HK-2 (cell line): ENCODE data around the gene GPATCH8.

Source experiments
- DNase-seq: peaks from one replicate; pipeline ENCODE4 v3.0.0-alpha.2; 2018; ENCODE audit not compliant: unreplicated experiment

The GPATCH8 gene

GRCh38 chr17:44354582-44355561 lies 148.3 kb downstream of the GPATCH8 start:
- no peak for DNase-seq

GRCh38 chr17:44353672-44354331 lies 149.4 kb downstream of the GPATCH8 start:
- DNase-seq: no peak

GRCh38 chr17:44352828-44353671 lies 150.2 kb downstream of the GPATCH8 start:
- DNase-seq: no peak

GRCh38 chr17:44351961-44352827 lies 151.0 kb downstream of the GPATCH8 start:
- no peak for DNase-seq

GRCh38 chr17:44351464-44351863 lies 151.7 kb downstream of the GPATCH8 start:
- no peak for DNase-seq

DNA sequence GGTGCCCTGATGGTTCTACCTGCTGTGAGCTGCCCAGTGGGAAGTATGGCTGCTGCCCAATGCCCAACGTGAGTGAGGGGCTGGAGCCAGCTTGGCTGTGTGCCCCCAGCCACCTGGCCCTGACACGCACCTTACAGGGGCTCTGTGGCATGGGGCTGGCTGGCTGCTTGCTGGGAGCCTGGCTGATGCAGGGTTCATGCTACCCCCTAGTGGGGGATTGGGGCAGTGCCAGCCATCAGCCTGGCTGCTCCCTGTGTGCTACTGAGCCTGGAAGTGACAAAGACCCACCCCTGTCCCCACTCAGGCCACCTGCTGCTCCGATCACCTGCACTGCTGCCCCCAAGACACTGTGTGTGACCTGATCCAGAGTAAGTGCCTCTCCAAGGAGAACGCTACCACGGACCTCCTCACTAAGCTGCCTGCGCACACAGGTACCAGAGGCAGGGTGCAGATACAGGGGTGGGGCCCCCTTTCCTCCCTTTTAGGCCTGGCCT lies 152.4 kb downstream of the GPATCH8 start:
- DNase-seq: peak; percentile 68

DNA sequence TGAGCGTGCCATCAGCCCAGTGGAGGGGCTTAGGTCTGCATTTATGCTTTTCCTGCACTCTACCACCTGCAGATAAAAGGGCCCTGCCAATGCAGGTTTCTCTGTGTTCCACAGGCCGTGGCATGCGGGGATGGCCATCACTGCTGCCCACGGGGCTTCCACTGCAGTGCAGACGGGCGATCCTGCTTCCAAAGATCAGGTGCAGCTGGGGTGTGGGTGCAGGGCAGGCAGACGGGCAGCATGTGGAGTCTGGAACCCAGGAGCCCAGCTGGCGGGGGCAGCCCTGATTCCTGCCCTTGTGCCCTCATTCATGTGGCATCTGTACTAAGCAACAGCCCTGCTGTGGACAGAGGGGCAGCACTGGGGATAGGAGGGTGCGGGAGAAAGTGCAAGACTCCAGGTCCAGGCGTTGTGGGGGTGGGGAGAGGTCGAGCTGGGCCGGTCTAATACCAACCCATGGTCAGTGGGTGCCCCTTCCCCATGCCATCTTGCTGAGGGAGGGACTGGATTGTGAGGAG lies 153.6 kb downstream of the GPATCH8 start:
- no peak for DNase-seq

DNA sequence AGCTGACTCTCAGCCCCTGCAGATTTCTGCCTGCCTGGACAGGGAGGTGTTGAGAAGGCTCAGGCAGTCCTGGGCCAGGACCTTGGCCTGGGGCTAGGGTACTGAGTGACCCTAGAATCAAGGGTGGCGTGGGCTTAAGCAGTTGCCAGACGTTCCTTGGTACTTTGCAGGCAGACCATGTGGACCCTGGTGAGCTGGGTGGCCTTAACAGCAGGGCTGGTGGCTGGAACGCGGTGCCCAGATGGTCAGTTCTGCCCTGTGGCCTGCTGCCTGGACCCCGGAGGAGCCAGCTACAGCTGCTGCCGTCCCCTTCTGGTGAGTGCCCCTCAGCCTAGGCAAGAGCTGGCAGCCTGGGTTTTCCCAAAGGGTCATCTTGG lies 154.2 kb downstream of the GPATCH8 start:
- no peak for DNase-seq

- DNase-seq: peak; percentile 54
These were observed 154.8 kb downstream of the GPATCH8 start for GRCh38 chr17:44348234-44348987.
